H9 (cell line): ENCODE data around the gene FUCA1. TPM values are rescaled to one million over a fixed set of nuclear protein-coding genes. Genes with fewer than 3 reads are reported as not detected.

ENCODE experiments used
- DNase-seq: peaks from one replicate; pipeline ENCODE4 v3.0.0-alpha.2; 2017
- H2AFZ ChIP-seq: one replicate; pipeline ENCODE4 v1.6.1; 2013; ENCODE audit warnings: mild to moderate bottlenecking, low read length, control low read depth, moderate library complexity
- H2AK5ac ChIP-seq: 2 replicates; pipeline ENCODE4 v1.6.1; 2013; ENCODE audit warnings: low read length, control low read depth, mixed read lengths; ENCODE audit not compliant: insufficient read length
- H2BK120ac ChIP-seq: one replicate; pipeline ENCODE4 v1.6.1; 2013; ENCODE audit warnings: low read depth, mild to moderate bottlenecking, low read length, control low read depth, inconsistent platforms; ENCODE audit not compliant: poor library complexity, severe bottlenecking
- H2BK12ac ChIP-seq: 2 replicates; pipeline ENCODE4 v1.6.1; 2013; ENCODE audit warnings: low read length, control low read depth, mixed read lengths, low read depth; ENCODE audit not compliant: insufficient read length
- H2BK15ac ChIP-seq: 2 replicates; pipeline ENCODE4 v1.6.1; 2013; ENCODE audit warnings: low read depth, low read length, control low read depth
- H2BK20ac ChIP-seq: one replicate; pipeline ENCODE4 v1.6.1; 2013; ENCODE audit warnings: low read depth, mild to moderate bottlenecking, low read length, control low read depth, inconsistent platforms; ENCODE audit not compliant: poor library complexity, severe bottlenecking
- H2BK5ac ChIP-seq: 2 replicates; pipeline ENCODE4 v1.6.1; 2013; ENCODE audit warnings: low read length, control low read depth, mixed read lengths; ENCODE audit not compliant: insufficient read length
- H3K14ac ChIP-seq: 2 replicates; pipeline ENCODE4 v1.6.1; 2013; ENCODE audit warnings: low read length, control low read depth; ENCODE audit not compliant: insufficient read depth
- H3K18ac ChIP-seq: 2 replicates; pipeline ENCODE4 v1.6.1; 2013; ENCODE audit warnings: low read depth, mild to moderate bottlenecking, mixed read lengths, low read length, control low read depth; ENCODE audit not compliant: insufficient read length
- H3K23ac ChIP-seq: 2 replicates; pipeline ENCODE4 v1.6.1; 2013; ENCODE audit warnings: low read length, control low read depth, mixed read lengths, low read depth; ENCODE audit not compliant: insufficient read length
- H3K23me2 ChIP-seq: 2 replicates; pipeline ENCODE4 v1.6.1; 2013; ENCODE audit warnings: low read depth, mild to moderate bottlenecking, mixed read lengths, low read length, control low read depth; ENCODE audit not compliant: insufficient read length, poor library complexity, severe bottlenecking
- H3K27ac ChIP-seq: 2 replicates; pipeline ENCODE4 v1.5.1; 2013; ENCODE audit warnings: low read length, control low read depth, mixed read lengths, low read depth; ENCODE audit not compliant: insufficient read length
- H3K27me3 ChIP-seq: 2 replicates; pipeline ENCODE4 v1.6.1; 2013; ENCODE audit warnings: low read length, control low read depth, inconsistent platforms; ENCODE audit not compliant: insufficient read depth
- H3K4ac ChIP-seq: 2 replicates; pipeline ENCODE4 v1.6.1; 2013; ENCODE audit warnings: low read depth, mild to moderate bottlenecking, control low read depth, inconsistent platforms, low read length, moderate library complexity
- H3K4me1 ChIP-seq: 2 replicates; pipeline ENCODE4 v1.6.1; 2013; ENCODE audit warnings: low read length, control low read depth, inconsistent platforms; ENCODE audit not compliant: insufficient read depth
- H3K4me2 ChIP-seq: 2 replicates; pipeline ENCODE4 v1.6.1; 2013; ENCODE audit warnings: low read length, control low read depth, mixed read lengths; ENCODE audit not compliant: insufficient read length, insufficient read depth
- H3K56ac ChIP-seq: 2 replicates; pipeline ENCODE4 v1.6.1; 2013; ENCODE audit warnings: low read depth, mild to moderate bottlenecking, mixed read lengths, low read length, control low read depth; ENCODE audit not compliant: insufficient read length
- H3K79me1 ChIP-seq: 2 replicates; pipeline ENCODE4 v1.6.1; 2013; ENCODE audit warnings: low read depth, mild to moderate bottlenecking, moderate library complexity, low read length, control low read depth, inconsistent platforms; ENCODE audit not compliant: insufficient read depth, poor library complexity, severe bottlenecking
- H3K79me2 ChIP-seq: 2 replicates; pipeline ENCODE4 v1.6.1; 2013; ENCODE audit warnings: low read length, control low read depth, inconsistent platforms; ENCODE audit not compliant: insufficient read depth
- H3K9ac ChIP-seq: 2 replicates; pipeline ENCODE4 v1.6.1; 2013; ENCODE audit warnings: low read length, control low read depth, mixed read lengths; ENCODE audit not compliant: insufficient read length; ENCODE audit errors: extremely low read depth
- H3K9me3 ChIP-seq: one replicate; pipeline ENCODE4 v1.6.1; 2013; ENCODE audit warnings: low read depth, low read length, inconsistent platforms; ENCODE audit not compliant: control insufficient read depth
- H3T11ph ChIP-seq: one replicate; pipeline ENCODE4 v1.6.1; 2013; ENCODE audit warnings: mild to moderate bottlenecking, low read length, control low read depth, inconsistent platforms
- H4K20me1 ChIP-seq: one replicate; pipeline ENCODE4 v1.6.1; 2013; ENCODE audit not compliant: control insufficient read depth, insufficient read length, insufficient read depth
- H4K5ac ChIP-seq: 2 replicates; pipeline ENCODE4 v1.6.1; 2013; ENCODE audit warnings: low read depth, mild to moderate bottlenecking, mixed read lengths, low read length, control low read depth; ENCODE audit not compliant: insufficient read length
- H4K8ac ChIP-seq: replicated peaks from 2 replicates; pipeline ENCODE4 v1.6.1; 2013; ENCODE audit warnings: low read length, control low read depth, mixed read lengths, low read depth; ENCODE audit not compliant: insufficient read length
- H4K91ac ChIP-seq: 2 replicates; pipeline ENCODE4 v1.6.1; 2013; ENCODE audit warnings: low read depth, mild to moderate bottlenecking, moderate library complexity, mixed read lengths, low read length, control low read depth; ENCODE audit not compliant: insufficient read length
- H3K27ac Mint-ChIP-seq, 3 experiments: 2 replicates in 2 of 3; 3 replicates in 1 of 3; pipeline ENCODE4 v1.8.0; 2020 to 2021; ENCODE audit warnings: mixed read lengths in 3 of 3, mild to moderate bottlenecking in 1 of 3, moderate library complexity in 1 of 3
- H3K27me3 Mint-ChIP-seq: 2 replicates; pipeline ENCODE4 v1.8.0; 2021; ENCODE audit warnings: low read depth, mild to moderate bottlenecking, moderate library complexity, mixed read lengths
- H3K36me3 Mint-ChIP-seq, 3 experiments: 2 replicates in 2 of 3; 3 replicates in 1 of 3; pipeline ENCODE4 v1.8.0; 2020 to 2021; ENCODE audit warnings: low read depth in 3 of 3, mixed read lengths in 3 of 3; ENCODE audit not compliant: insufficient read depth in 1 of 3
- H3K4me1 Mint-ChIP-seq, 2 experiments: 2 replicates each; pipeline ENCODE4 v1.8.0; 2020; ENCODE audit warnings: mixed read lengths in 2 of 2
- H3K4me3 Mint-ChIP-seq, 2 experiments: 2 replicates in 1 of 2; 3 replicates in 1 of 2; pipeline ENCODE4 v1.8.0; 2020 to 2021; ENCODE audit warnings: mild to moderate bottlenecking in 2 of 2, mixed read lengths in 2 of 2, moderate library complexity in 1 of 2
- H3K9me3 Mint-ChIP-seq, 2 experiments: 2 replicates in 1 of 2; 3 replicates in 1 of 2; pipeline ENCODE4 v1.8.0; 2020; ENCODE audit warnings: mild to moderate bottlenecking in 2 of 2, mixed read lengths in 2 of 2, moderate library complexity in 1 of 2
- CTCF ChIP-seq: fragments of 200-600 bp; sonication (generic); conservative IDR thresholded peaks from 3 replicates; pipeline ENCODE4 v1.8.0; 2021; ENCODE audit warnings: antibody characterized with exemption, mild to moderate bottlenecking
- WGBS: extraction: QIAGEN DNeasy Blood & Tissue Kit; methylation state at CpG from one replicate; pipeline ENCODE4 v1.1.7; 2013; ENCODE audit warnings: missing lambda C conversion rate, low lambda C conversion rate, mixed read lengths; ENCODE audit not compliant: insufficient read length; ENCODE audit errors: extremely low coverage; 5-methylcytosine and 5-hydroxymethylcytosine counted together
- total RNA-seq: library from RNA; stranded (reverse); gene quantifications from 2 replicates; pipeline ENCODE4 v1.2.1, GENCODE V29; 2021

FUCA1 gene
- total RNA-seq, 1 experiment from 2014 or later: 9.1 TPM

GRCh38 chr1:23882746-23883145 is 14.7 kb upstream of the FUCA1 start:
- H3K4me1 ChIP-seq: no peaks in the 10 kb centered on the region
- H2AK5ac ChIP-seq: no peak overlapping the region
- H2BK12ac ChIP-seq: no peak overlapping the region
- H3K27ac ChIP-seq: no peak overlapping the region
- H2BK20ac ChIP-seq: no peak overlapping the region
- Mint-ChIP-seq H3K36me3 (peaks cover 3 to 10% (median 4%) of the 10 kb centered on the region in 3 experiments), H3K9me3 (peaks cover 17% of the 10 kb centered on the region in 2 experiments), H3K27ac (no peak overlapping the region), H3K4me1 (no peaks in the 10 kb centered on the region), H3K27me3 (peaks cover 7% of the 10 kb centered on the region), H3K4me3 (no peak overlapping the region)
- H3K23ac ChIP-seq: no peak overlapping the region
- no peak overlapping the region for H3K4me2 ChIP-seq
- H3K9me3 ChIP-seq: peaks cover 4% of the 10 kb centered on the region
- H3K79me2 ChIP-seq: no peaks in the 10 kb centered on the region
- WGBS: no CpG with 5 or more reads among the region's 4 CpGs
- no peak for TF ChIP-seq CTCF
- no peak overlapping the region for H4K5ac ChIP-seq
- H4K91ac ChIP-seq: no peak overlapping the region
- H3K14ac ChIP-seq: no peak overlapping the region
- no peaks in the 10 kb centered on the region for H3K79me1 ChIP-seq
- no peak overlapping the region for H3T11ph ChIP-seq
- no peaks in the 10 kb centered on the region for H3K23me2 ChIP-seq
- H2BK120ac ChIP-seq: no peak overlapping the region
- H3K27me3 ChIP-seq: no peaks in the 10 kb centered on the region
- no peaks in the 10 kb centered on the region for H4K20me1 ChIP-seq
- no peak overlapping the region for H3K4ac ChIP-seq
- no peak overlapping the region for H3K18ac ChIP-seq
- H4K8ac ChIP-seq: no peak overlapping the region
- H2AFZ ChIP-seq: no peak overlapping the region
- no peak overlapping the region for H2BK5ac ChIP-seq
- no peak overlapping the region for H3K56ac ChIP-seq
- no peak for DNase-seq
- no peak overlapping the region for H3K9ac ChIP-seq
- H2BK15ac ChIP-seq: no peak overlapping the region
